HepG2 (cell line): ENCODE results near the gene N4BP2L1. TPM values are rescaled to one million over a fixed set of nuclear protein-coding genes. Genes with fewer than 3 reads are reported as not detected.

ENCODE experiments used
- BRCA1 ChIP-seq: sonication (generic); formaldehyde crosslinking; IDR thresholded peaks from 2 replicates; pipeline ENCODE4 v1.4.0; 2020; ENCODE audit warnings: missing genetic modification reagents
- CBFB ChIP-seq: sonication (generic); formaldehyde crosslinking; IDR thresholded peaks from 2 replicates; pipeline ENCODE4 v1.4.0; 2020; ENCODE audit warnings: missing genetic modification reagents
- CBX1 ChIP-seq: IDR thresholded peaks from one replicate; pipeline ENCODE4 v1.6.1; 2016; ENCODE audit warnings: antibody characterized with exemption, low read depth
- CENPX ChIP-seq: sonication (generic); formaldehyde crosslinking; IDR thresholded peaks from 2 replicates; pipeline ENCODE4 v1.9.0; 2021; ENCODE audit warnings: mild to moderate bottlenecking, missing genetic modification reagents, moderate library complexity
- JUND ChIP-seq: sonication (generic); formaldehyde crosslinking; IDR thresholded peaks from 2 replicates; pipeline ENCODE4 v1.8.0; 2022; ENCODE audit warnings: mild to moderate bottlenecking, missing genetic modification reagents
- KLF16 ChIP-seq, 2 experiments: sonication (generic) in 1 of 2; formaldehyde crosslinking in 1 of 2; IDR thresholded peaks; 2 replicates each; pipeline versions ENCODE4 v1.6.1 to v1.8.0; 2016 to 2023; ENCODE audit warnings: missing genetic modification reagents in 2 of 2, missing compliant biosample characterization in 1 of 2
- MED1 ChIP-seq: sonication (generic); formaldehyde crosslinking; IDR thresholded peaks from 2 replicates; pipeline ENCODE4 v1.4.0; 2020; ENCODE audit warnings: missing genetic modification reagents
- NFATC3 ChIP-seq: sonication (generic); formaldehyde crosslinking; IDR thresholded peaks from 2 replicates; pipeline ENCODE4 v1.5.1; 2020; ENCODE audit warnings: mild to moderate bottlenecking, missing genetic modification reagents
- PHF21A ChIP-seq: sonication (generic); formaldehyde crosslinking; IDR thresholded peaks from 2 replicates; pipeline ENCODE4 v1.5.0; 2020; ENCODE audit warnings: mild to moderate bottlenecking, missing genetic modification reagents
- RNF219 ChIP-seq: sonication (generic); formaldehyde crosslinking; IDR thresholded peaks from 2 replicates; pipeline ENCODE4 v1.5.0; 2020; ENCODE audit warnings: mild to moderate bottlenecking, missing genetic modification reagents
- SMARCC2 ChIP-seq: fragments of 450-650 bp; IDR thresholded peaks from 2 replicates; pipeline ENCODE4 v1.6.1; 2017; ENCODE audit warnings: antibody characterized with exemption, mild to moderate bottlenecking
- SOX5 ChIP-seq: IDR thresholded peaks from 2 replicates; pipeline ENCODE4 v1.6.1; 2016; ENCODE audit warnings: borderline replicate concordance
- SP1 ChIP-seq, 2 experiments: fragments of 450-650 bp in 1 of 2; sonication (generic) in 1 of 2; formaldehyde crosslinking in 1 of 2; IDR thresholded peaks; 2 replicates each; pipeline versions ENCODE4 v1.4.0 to v1.6.1; 2016 to 2020; ENCODE audit warnings: missing genetic modification reagents in 1 of 2
- TGIF2 ChIP-seq: IDR thresholded peaks from 2 replicates; pipeline ENCODE4 v1.6.1; 2016; ENCODE audit warnings: control low read depth, missing compliant biosample characterization
- THAP8 ChIP-seq: sonication (generic); formaldehyde crosslinking; IDR thresholded peaks from 2 replicates; pipeline ENCODE4 v1.5.1; 2020; ENCODE audit warnings: missing genetic modification reagents, mild to moderate bottlenecking, borderline replicate concordance
- TRIM22 ChIP-seq: fragments of 450-650 bp; IDR thresholded peaks from 2 replicates; pipeline ENCODE4 v1.6.1; 2017
- YY1 ChIP-seq: IDR thresholded peaks from 2 replicates; pipeline ENCODE4 v1.6.1; 2011; ENCODE audit warnings: low read length, low read depth, moderate library complexity, mild to moderate bottlenecking; ENCODE audit not compliant: insufficient read depth, insufficient replicate concordance
- ZBTB3 ChIP-seq: sonication (generic); formaldehyde crosslinking; IDR thresholded peaks from 2 replicates; pipeline ENCODE4 v1.4.0; 2020; ENCODE audit warnings: low read depth, mild to moderate bottlenecking, moderate library complexity, missing genetic modification reagents, borderline replicate concordance
- ZNF138 ChIP-seq: sonication (generic); formaldehyde crosslinking; IDR thresholded peaks from 2 replicates; pipeline ENCODE4 v1.5.0; 2020; ENCODE audit warnings: mild to moderate bottlenecking, low read depth, missing genetic modification reagents
- ZNF333 ChIP-seq: sonication (generic); formaldehyde crosslinking; IDR thresholded peaks from 2 replicates; pipeline ENCODE4 v1.4.0; 2020; ENCODE audit warnings: mild to moderate bottlenecking, missing genetic modification reagents, borderline replicate concordance
- ZNF432 ChIP-seq: sonication (generic); formaldehyde crosslinking; IDR thresholded peaks from 2 replicates; pipeline ENCODE4 v1.5.0; 2020; ENCODE audit warnings: missing genetic modification reagents, mild to moderate bottlenecking, borderline replicate concordance
- ZNF552 ChIP-seq: sonication (generic); formaldehyde crosslinking; IDR thresholded peaks from 2 replicates; pipeline ENCODE4 v1.9.0; 2022; ENCODE audit warnings: missing genetic modification reagents, mild to moderate bottlenecking, borderline replicate concordance
- ZNF563 ChIP-seq: sonication (generic); formaldehyde crosslinking; IDR thresholded peaks from 2 replicates; pipeline ENCODE4 v1.8.0; 2022; ENCODE audit warnings: mild to moderate bottlenecking, moderate library complexity, missing genetic modification reagents
- ZNF740 ChIP-seq: sonication (generic); formaldehyde crosslinking; IDR thresholded peaks from 2 replicates; pipeline ENCODE4 v1.4.0; 2020; ENCODE audit warnings: missing genetic modification reagents
- ZNF772 ChIP-seq: sonication (generic); formaldehyde crosslinking; IDR thresholded peaks from 2 replicates; pipeline ENCODE4 v1.5.0; 2020; ENCODE audit warnings: mild to moderate bottlenecking, missing genetic modification reagents
- ZNF891 ChIP-seq: sonication (generic); formaldehyde crosslinking; IDR thresholded peaks from 2 replicates; pipeline ENCODE4 v1.5.0; 2020; ENCODE audit warnings: mild to moderate bottlenecking, missing genetic modification reagents
- polyA plus RNA-seq, 8 experiments: library from polyadenylated mRNA; depleted of rRNA in 3 of 8; stranded (reverse) in 7 of 8; unstranded in 1 of 8; fragments of >200 nt; fragmentation: Illumina TruSeq in 4 of 8; extraction: Trizol in 4 of 8; gene quantifications; 2 replicates each; pipeline versions ENCODE4 v1.2.1 to v1.2.3, GENCODE V29; 2011 to 2016; ENCODE audit warnings: low read depth in 4 of 8, missing spikeins in 1 of 8, mixed read lengths in 1 of 8; ENCODE audit not compliant: insufficient read depth in 1 of 8
- total RNA-seq, 5 experiments: library from RNA; depleted of rRNA; stranded (reverse); fragments of >200 nt; fragmentation: Illumina TruSeq; extraction: Trizol; gene quantifications; 2 replicates each; pipeline ENCODE4 v1.2.3, GENCODE V29; 2016; ENCODE audit warnings: low read depth in 1 of 5

Gene N4BP2L1
- total and polyA plus RNA-seq, 2 of the 13 experiments (the other 11 are each of a cell fraction or from before 2014, with no cell fraction given): 13.2 to 34.5 TPM

- TF ChIP-seq PHF21A (CRISPR knock-in tag) (peak; percentile 76), ZNF138 (no peak), ZNF563 (no peak), TRIM22 (no peak), NFATC3 (CRISPR knock-in tag) (no peak), ZNF552 (no peak), KLF16 (CRISPR knock-in tag; IDR thresholded peaks at IDR 0.05) (peak in 1 of 2 experiments; percentile 55; a peak in 2 of 4 replicates), RNF219 (CRISPR knock-in tag) (no peak), SMARCC2 (no peak), ZNF333 (CRISPR knock-in tag) (no peak), ZNF740 (CRISPR knock-in tag) (peak; percentile 51; the same call in 1 of the 2 replicates), SOX5 (peak; percentile 81), ZNF432 (CRISPR knock-in tag) (no peak), MED1 (CRISPR knock-in tag) (peak; percentile 87), CENPX (CRISPR knock-in tag) (no peak), ZBTB3 (CRISPR knock-in tag) (no peak), ZNF891 (CRISPR knock-in tag) (no peak), ZNF772 (CRISPR knock-in tag) (peak; percentile 46; the same call in 1 of the 2 replicates), JUND (peak; percentile 32; the same call in 1 of the 2 replicates), SP1 (IDR thresholded peaks at IDR 0.05) (no peak), SP1 (CRISPR knock-in tag; IDR thresholded peaks at IDR 0.05) (peak; percentile 67; the same call in 1 of the 2 replicates), CBFB (CRISPR knock-in tag) (0 out of 2 replicates have a peak, but pooled peaks have one; percentile 26), TGIF2 (CRISPR knock-in tag) (0 out of 2 replicates have a peak, but pooled peaks have one; percentile 12), CBX1 (no peak), THAP8 (CRISPR knock-in tag) (no peak), YY1 (no peak), BRCA1 (CRISPR knock-in tag) (0 out of 2 replicates have a peak, but pooled peaks have one; percentile 59)
These were observed at the start of gene N4BP2L1 (continued) for GRCh38 chr13:32427852-32428580.
